IPS DF 4.7 (cell line): ENCODE data around the gene YPEL4.
"Not testable (repeated sequence)": the region's sequence is repeated elsewhere in the genome, so short reads cannot be mapped to it uniquely, and the experiment has no call there.

ENCODE experiments used
- DNase-seq: peaks from one replicate; pipeline ENCODE4 v3.0.0-alpha.2; 2013; ENCODE audit warnings: low spot score; ENCODE audit errors: extremely low read depth

Gene YPEL4

DNA sequence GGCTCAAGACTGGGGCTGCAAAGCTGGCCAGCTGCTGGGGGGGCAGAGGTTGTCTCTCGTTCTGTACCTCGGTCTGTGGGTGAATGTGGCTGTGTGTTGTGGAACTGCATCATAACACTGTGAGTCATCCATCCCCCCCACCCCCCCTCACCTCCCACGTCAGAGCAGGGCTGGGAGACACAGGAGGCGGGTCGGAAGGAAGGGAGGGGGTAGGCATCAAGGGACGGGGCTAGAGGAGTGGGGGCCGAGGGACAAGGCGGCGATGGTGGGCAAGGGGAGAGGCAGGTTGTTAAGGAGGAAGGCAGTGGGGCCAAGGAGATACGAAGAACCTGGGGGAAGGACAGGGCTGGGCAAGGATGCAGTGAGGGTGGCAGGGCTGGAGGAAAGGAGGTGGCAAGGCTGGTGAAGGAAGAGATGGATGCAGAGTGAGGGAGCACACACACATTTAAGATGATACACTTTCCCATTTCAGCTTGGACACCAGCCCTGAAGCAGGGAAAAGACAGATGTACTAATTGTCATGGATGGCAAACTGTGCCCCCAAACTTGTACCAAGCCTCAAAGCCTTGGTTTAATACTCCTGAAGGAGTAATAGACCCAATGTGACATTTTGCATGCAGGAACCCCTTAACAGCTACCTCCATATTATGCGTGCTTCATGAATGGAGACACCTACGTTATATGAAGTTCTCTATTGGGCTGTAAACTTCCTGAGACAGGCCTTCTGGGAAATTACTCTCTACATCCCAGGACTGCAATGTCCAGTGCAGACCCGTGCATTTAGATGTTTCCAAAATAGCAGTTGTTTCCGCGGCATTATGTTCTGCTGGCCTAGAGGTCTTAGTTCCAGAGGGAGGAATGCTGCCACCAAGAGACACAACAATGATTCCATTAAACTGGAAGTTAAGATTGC is at the start of gene YPEL4:
Gene YPEL4, minus strand, starts transcription at position 87 of the 913 bp plus-strand sequence. CDS start 2,805 bp downstream, outside the sequence.
- no peak for DNase-seq

DNA sequence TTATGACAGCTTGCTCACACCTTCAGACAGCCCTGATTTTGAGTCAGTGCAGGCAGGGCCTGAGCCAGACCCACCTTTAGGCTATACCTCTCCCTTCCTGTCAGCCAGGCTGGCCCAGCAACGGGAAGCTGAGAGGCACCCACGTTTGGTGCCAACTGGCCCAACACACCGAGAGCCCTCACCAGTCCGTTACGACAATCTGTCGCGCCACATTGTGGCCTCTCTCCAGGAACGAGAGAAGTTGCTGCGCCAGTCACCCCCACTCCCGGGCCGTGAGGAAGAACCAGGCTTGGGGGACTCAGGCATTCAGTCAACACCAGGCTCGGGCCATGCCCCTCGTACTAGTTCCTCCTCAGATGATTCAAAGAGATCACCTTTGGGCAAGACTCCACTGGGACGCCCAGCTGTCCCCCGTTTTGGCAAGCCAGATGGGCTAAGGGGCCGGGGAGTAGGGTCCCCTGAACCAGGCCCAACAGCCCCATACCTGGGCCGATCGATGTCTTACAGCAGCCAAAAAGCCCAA is 49.2 kb upstream of the YPEL4 start:
- DNase-seq: no peak

DNA sequence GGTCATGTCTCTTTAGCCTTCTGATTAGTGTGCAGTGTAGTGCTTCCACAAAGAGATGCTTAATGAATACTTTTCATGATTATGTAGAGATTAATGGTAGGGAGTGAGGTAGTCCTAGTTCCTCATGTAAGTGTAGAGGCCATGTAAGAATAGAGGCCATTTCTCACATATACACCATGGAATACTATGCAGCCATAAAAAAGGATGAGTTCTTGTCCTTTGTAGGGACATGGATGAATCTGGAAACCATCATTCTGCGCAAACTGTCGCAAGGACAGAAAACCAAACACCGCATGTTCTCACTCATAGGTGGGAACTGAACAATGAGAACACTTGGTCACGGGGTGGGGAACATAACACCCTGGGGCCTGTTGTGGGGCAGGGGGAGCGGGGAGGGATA is 40.8 kb upstream of the YPEL4 start:
- not testable (repeated sequence) for DNase-seq

- DNase-seq: no peak
Measured at GRCh38 chr11:57681168-57681567, 31.5 kb upstream of the YPEL4 start.

DNA sequence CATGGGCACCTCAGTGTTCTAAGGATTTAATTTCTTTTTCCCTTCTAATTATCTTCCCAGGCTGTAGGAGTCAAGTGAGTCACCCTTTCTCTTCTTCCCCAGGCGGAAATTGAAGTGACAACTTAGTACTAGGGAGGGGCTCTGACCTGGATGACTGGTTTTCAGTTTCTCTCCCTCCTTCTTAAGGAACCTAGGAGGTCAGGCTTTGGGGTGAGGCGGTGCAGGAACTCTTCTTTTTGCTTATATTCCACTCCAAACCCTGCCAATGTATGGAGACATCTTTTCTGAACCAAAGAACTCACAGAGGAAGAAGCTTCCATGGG is 30.8 kb upstream of the YPEL4 start:
- no peak for DNase-seq

GRCh38 chr11:57679396-57679795 is 29.7 kb upstream of the YPEL4 start:
- no peak for DNase-seq

GRCh38 chr11:57675176-57675941 is 25.6 kb upstream of the YPEL4 start:
- no peak for DNase-seq

DNA sequence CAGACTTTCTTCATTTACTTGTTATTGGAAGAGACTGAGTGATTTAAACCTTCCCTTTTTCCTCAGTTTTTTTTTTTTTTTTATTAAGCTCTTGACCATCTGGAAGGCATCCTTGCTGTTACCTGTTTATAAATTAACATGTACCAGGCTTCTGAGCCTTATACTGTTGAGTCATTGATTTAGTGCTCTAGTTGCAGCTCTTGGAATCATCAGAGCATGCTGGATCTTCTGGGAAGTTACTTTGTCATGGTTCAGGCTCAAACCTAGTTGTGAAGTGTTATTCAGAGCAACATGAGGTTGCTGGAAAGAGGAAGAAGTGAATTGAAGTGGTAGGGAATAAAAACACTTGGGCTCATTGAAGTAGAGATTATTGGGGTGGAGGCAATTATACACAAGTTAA is 24.5 kb upstream of the YPEL4 start:
- DNase-seq: no peak

- DNase-seq: no peak
Measured at GRCh38 chr11:57668434-57668782, 18.7 kb upstream of the YPEL4 start.

GRCh38 chr11:57667736-57668433 is 18.2 kb upstream of the YPEL4 start, which contains the start of gene ZDHHC5:
Gene ZDHHC5, plus strand, starts transcription at chr11:57668114. Its CDS starts 4,977 bp downstream, at chr11:57673091.
- peak; percentile 97 for DNase-seq

- DNase-seq: no peak
Measured at GRCh38 chr11:57667117-57667735, 17.5 kb upstream of the YPEL4 start.

GRCh38 chr11:57663975-57664374 is 14.3 kb upstream of the YPEL4 start:
- DNase-seq: no peak

DNA sequence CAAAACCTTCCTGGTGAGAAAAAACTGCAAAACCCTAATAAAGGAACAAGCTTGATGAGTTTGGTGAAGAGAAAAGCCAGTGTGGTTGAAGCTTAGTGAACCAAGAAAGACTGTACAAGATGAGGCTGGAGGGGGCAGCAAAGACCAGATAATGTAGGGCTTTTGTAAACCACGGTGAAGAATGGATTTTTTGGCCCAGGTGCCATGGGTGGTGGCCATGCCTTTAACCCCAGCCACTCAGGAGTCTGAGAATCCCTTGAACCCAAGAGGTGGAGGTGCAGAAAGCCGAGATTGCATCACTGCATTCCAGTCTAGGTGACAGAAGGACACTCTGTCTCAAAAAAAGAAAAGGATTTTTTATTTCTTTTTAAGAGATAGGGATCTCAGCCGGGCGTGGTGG is 13.2 kb upstream of the YPEL4 start:
- no peak for DNase-seq

DNA sequence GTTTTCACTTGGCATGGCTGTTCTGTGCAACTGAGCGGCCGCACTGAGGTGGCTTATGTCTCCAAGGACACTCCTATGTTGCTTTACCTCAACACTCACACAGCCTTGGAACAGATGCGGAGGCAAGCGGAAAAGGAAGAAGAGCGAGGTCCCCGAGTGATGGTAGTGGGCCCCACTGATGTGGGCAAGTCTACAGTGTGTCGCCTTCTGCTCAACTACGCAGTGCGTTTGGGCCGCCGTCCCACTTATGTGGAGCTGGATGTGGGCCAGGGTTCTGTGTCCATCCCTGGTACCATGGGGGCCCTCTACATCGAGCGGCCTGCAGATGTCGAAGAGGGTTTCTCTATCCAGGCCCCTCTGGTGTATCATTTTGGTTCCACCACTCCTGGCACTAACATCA is 10.0 kb upstream of the YPEL4 start:
- no peak for DNase-seq

DNA sequence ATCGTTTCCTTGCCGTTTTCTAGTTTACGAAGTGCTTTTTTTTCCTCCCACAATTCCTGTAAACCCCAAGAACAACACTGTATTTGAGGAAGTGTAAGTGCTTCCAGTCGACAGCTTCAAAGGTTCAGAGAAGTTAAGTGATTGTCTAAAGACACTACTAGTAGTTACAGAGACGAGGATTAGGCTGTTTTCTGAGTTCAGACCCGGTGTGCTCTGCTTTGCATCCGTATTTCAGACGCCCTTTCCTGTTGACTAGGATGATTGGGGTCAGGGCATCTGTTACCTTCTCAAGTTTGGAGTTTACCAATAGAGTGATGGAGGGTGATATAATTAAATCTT is 8.3 kb upstream of the YPEL4 start:
- no peak for DNase-seq

GRCh38 chr11:57657194-57658022 is 7.7 kb upstream of the YPEL4 start, which contains the start of gene CLP1:
Gene CLP1, plus strand, starts transcription at chr11:57657762. Its CDS starts 1,715 bp downstream, at chr11:57659477.
- DNase-seq: peak; percentile 96

DNA sequence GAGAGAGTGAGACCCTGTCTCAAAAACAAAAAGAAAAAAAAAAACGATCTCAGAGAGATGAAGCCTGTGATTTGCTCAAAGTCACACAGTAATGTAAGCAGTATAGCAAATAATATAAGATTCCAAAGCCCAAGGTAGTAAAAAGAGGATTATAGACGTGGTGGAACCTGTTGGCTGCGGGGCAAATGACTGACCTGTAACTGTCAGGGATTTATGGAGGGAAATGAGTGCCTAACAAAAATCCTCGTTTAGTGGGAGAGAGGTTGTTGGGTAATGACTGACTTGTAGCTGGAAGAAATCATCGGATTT is 7.1 kb upstream of the YPEL4 start:
- no peak for DNase-seq

GRCh38 chr11:57653163-57653562 is 3.5 kb upstream of the YPEL4 start:
- no peak for DNase-seq

- DNase-seq: no peak
Measured at GRCh38 chr11:57652662-57653061, 3.0 kb upstream of the YPEL4 start.

GRCh38 chr11:57652230-57652629 is 2.5 kb upstream of the YPEL4 start:
- DNase-seq: not testable (repeated sequence)

DNA sequence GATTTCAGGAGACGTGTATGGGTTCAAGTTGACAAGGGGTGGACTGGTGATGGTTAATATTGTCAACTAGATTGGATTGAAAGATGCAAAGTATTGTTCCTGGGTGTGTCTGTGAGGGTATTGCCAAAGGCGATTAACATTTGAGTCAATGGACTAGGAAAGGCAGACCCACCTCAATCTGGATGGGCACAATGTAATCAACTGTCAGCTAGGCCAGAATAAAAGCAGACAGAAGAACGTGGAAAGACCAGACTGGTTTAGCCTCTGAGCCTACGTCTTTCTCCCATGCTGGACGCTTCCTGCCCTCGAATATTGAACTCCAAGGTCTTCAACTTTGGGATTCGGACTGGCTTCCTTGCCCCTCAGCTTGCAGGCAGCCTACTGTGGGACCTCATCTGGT is 1.7 kb upstream of the YPEL4 start:
- no peak for DNase-seq
